ENCODE measurements around the gene HOXB7. TPM values are rescaled to one million over a fixed set of nuclear protein-coding genes. Genes with fewer than 3 reads are reported as not detected.

The HOXB7 gene
- total and polyA plus RNA-seq, 2 of the 13 experiments (the other 11 are each of a cell fraction or from before 2014, with no cell fraction given), result 0.04 TPM; not detected in 1

- TF ChIP-seq FUBP1 (CRISPR knock-in tag; IDR thresholded peaks at IDR 0.05; ENCODE audit: borderline replicate concordance), result no peak
- peak; percentile 63; the same call in 1 of the 2 replicates for TF ChIP-seq TBX2 (CRISPR knock-in tag; IDR thresholded peaks at IDR 0.05; ENCODE audit: borderline replicate concordance)
- TF ChIP-seq SRY (CRISPR knock-in tag; IDR thresholded peaks at IDR 0.05), result no peak
- TF ChIP-seq ZNF678 (CRISPR knock-in tag; IDR thresholded peaks at IDR 0.05), result no peak
- TF ChIP-seq NR2F1 (CRISPR knock-in tag; IDR thresholded peaks at IDR 0.05), result no peak
- TF ChIP-seq ELF4 (CRISPR knock-in tag; IDR thresholded peaks at IDR 0.05; ENCODE audit: borderline replicate concordance), result no peak
- peak; percentile 71 for TF ChIP-seq MAX (IDR thresholded peaks at IDR 0.05)
- no peak for TF ChIP-seq NFE2L1 (CRISPR knock-in tag; IDR thresholded peaks at IDR 0.05; ENCODE audit: borderline replicate concordance)
- TF ChIP-seq KIAA2018 (CRISPR knock-in tag; IDR thresholded peaks at IDR 0.05; ENCODE audit: borderline replicate concordance), result no peak
- no peak for TF ChIP-seq RCOR2 (CRISPR knock-in tag; IDR thresholded peaks at IDR 0.05)
- TF ChIP-seq ZNF143 (CRISPR knock-in tag; IDR thresholded peaks at IDR 0.05), result 0 out of 2 replicates have a peak, but pooled peaks have one; percentile 32
- no peak for TF ChIP-seq ZNF703 (CRISPR knock-in tag; IDR thresholded peaks at IDR 0.05; ENCODE audit: borderline replicate concordance)
- TF ChIP-seq ZNF776 (CRISPR knock-in tag; IDR thresholded peaks at IDR 0.05), result no peak
- no peak for TF ChIP-seq IRF1 (CRISPR knock-in tag; IDR thresholded peaks at IDR 0.05; ENCODE audit: low read depth)
Observed at GRCh38 chr17:48636177-48637018, 25.6 kb upstream of the HOXB7 start (continued).

All from HepG2 (cell line).